Activated CD8-positive, alpha-beta T cell treated with anti-CD3 and anti-CD28 coated beads for 36 hours (primary cell): ENCODE measurements around the gene MS4A13. TPM values are rescaled to one million over a fixed set of nuclear protein-coding genes. Genes with fewer than 3 reads are reported as not detected.
"Not testable (repeated sequence)": the region's sequence is repeated elsewhere in the genome, so short reads cannot be mapped to it uniquely, and the experiment has no call there.

Experiments used
- ATAC-seq: fragments of 200-7000 bp; cut with Tn5 transposase; one replicate; pipeline ENCODE4 v1.10.0; 2021; ENCODE audit warnings: mild to moderate bottlenecking, moderate library complexity
- CTCF ChIA-PET: fragments of 350-600 bp; sonication (Branson Sonifier 250); formaldehyde crosslinking; loops from one replicate; lab custom pipeline; 2021; ENCODE audit warnings: antibody characterized with exemption; lab: Charles Lee
- POLR2A ChIA-PET: fragments of 350-600 bp; sonication (Branson Sonifier 250); formaldehyde crosslinking; loops from one replicate; lab custom pipeline; 2021; ENCODE audit warnings: antibody characterized with exemption; lab: Charles Lee
- DNase-seq: peaks from one replicate; pipeline ENCODE4 v3.0.0-alpha.2; 2020
- H3K27ac Mint-ChIP-seq: one replicate; pipeline ENCODE4 v1.8.0; 2021; ENCODE audit warnings: mild to moderate bottlenecking, mixed read lengths
- H3K27me3 Mint-ChIP-seq: one replicate; pipeline ENCODE4 v1.8.0; 2021; ENCODE audit warnings: mixed read lengths
- H3K36me3 Mint-ChIP-seq: one replicate; pipeline ENCODE4 v1.8.0; 2021; ENCODE audit warnings: low read depth, mixed read lengths
- H3K4me1 Mint-ChIP-seq: one replicate; pipeline ENCODE4 v1.8.0; 2021; ENCODE audit warnings: low read depth, mixed read lengths
- H3K4me3 Mint-ChIP-seq: one replicate; pipeline ENCODE4 v1.8.0; 2021; ENCODE audit warnings: mild to moderate bottlenecking, moderate library complexity, mixed read lengths
- H3K9me3 Mint-ChIP-seq: one replicate; pipeline ENCODE4 v1.8.0; 2021; ENCODE audit warnings: mixed read lengths
- CTCF ChIP-seq: fragments of 200-600 bp; IDR thresholded peaks from one replicate; pipeline ENCODE4 v1.8.0; 2022; ENCODE audit warnings: antibody characterized with exemption, mild to moderate bottlenecking
- intact Hi-C: fragments of 100-400 bp; cut with micrococcal nuclease; formaldehyde crosslinking; loops from one replicate; pipeline ENCODE4 v1.10.0; 2022
- total RNA-seq, 2 experiments: library from RNA; stranded (reverse); gene quantifications; one replicate each; pipeline ENCODE4 v1.2.3, GENCODE V29; 2021

MS4A13 gene
- total RNA-seq, 2 experiments from 2014 or later = not detected

- H3K27ac Mint-ChIP-seq = no peak overlapping the region
- no peak for TF ChIP-seq CTCF
- no peak for DNase-seq
- no peaks in the 10 kb centered on the region for H3K36me3 Mint-ChIP-seq
- peaks cover 17% of the 10 kb centered on the region for H3K27me3 Mint-ChIP-seq
- H3K4me1 Mint-ChIP-seq = peaks cover 3% of the 10 kb centered on the region
- intact Hi-C loops = no loop called here
- ATAC-seq = no peak
- no peak overlapping the region for H3K4me3 Mint-ChIP-seq
- ChIA-PET POLR2A (no interaction called here), CTCF (no interaction called here)
- no peaks in the 10 kb centered on the region for H3K9me3 Mint-ChIP-seq
These were observed 15.4 kb downstream of the MS4A13 start for GRCh38 chr11:60530454-60531100.

GRCh38 chr11:60532383-60532782 lies 17.2 kb downstream of the MS4A13 start:
- ATAC-seq, H3K9me3 Mint-ChIP-seq, DNase-seq, H3K4me3 Mint-ChIP-seq, H3K27ac Mint-ChIP-seq, POLR2A ChIA-PET, CTCF ChIA-PET, H3K4me1 Mint-ChIP-seq, H3K36me3 Mint-ChIP-seq, intact Hi-C loops: not testable (repeated sequence)
- H3K27me3 Mint-ChIP-seq = peaks cover 14% of the 10 kb centered on the region

DNA sequence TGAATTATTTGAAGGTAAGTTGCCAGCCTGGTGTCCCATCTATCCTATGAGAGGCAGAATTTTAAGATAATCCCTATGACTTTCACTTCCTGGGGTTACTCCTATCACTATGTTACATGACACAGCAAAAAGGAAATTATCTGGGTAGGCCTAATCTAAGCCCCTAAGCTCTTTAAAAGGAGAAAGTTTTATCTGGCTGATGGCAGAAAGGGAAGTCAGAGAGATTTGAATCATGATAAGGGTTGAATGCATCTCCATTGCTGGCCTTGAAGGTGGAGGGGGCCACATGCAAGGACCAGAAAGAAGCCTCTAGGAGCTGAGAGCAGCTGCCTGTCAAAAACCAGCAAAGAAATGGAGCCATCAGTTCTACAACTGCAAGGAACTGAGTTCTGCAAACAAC lies 23.4 kb downstream of the MS4A13 start:
- H3K36me3 Mint-ChIP-seq, H3K27ac Mint-ChIP-seq, DNase-seq, H3K4me3 Mint-ChIP-seq, ATAC-seq, intact Hi-C loops, CTCF ChIA-PET, H3K27me3 Mint-ChIP-seq, POLR2A ChIA-PET, H3K4me1 Mint-ChIP-seq, H3K9me3 Mint-ChIP-seq: not testable (repeated sequence)

DNA sequence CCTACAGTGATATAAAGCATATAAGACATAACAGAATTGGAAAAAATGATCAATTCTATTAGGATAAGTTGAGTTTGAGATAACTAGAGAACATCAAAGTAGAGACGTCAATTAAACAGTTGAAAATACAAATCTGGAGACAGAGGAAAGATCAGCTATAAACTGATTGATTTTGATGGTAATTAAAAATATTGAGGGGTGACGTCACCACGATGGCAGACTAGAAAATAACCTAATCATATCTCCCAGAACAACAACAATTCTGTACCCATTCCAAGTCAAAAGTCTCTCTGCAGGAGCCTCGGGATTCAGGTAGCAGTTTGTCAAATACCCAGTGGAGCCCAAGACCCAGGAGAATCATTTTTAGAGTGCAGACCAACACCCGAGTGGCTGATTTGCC lies 28.9 kb downstream of the MS4A13 start:
- intact Hi-C loops = no loop called here
- H3K4me1 Mint-ChIP-seq = no peaks in the 10 kb centered on the region
- no peaks in the 10 kb centered on the region for H3K36me3 Mint-ChIP-seq
- no peak for DNase-seq
- no peak overlapping the region for H3K27ac Mint-ChIP-seq
- no peak for ATAC-seq
- H3K9me3 Mint-ChIP-seq = peaks cover 2% of the 10 kb centered on the region
- no peak overlapping the region for H3K4me3 Mint-ChIP-seq
- ChIA-PET CTCF (no interaction called here), POLR2A (no interaction called here)
- TF ChIP-seq CTCF = no peak
- H3K27me3 Mint-ChIP-seq = peaks cover 8% of the 10 kb centered on the region

GRCh38 chr11:60561254-60561653 lies 46.1 kb downstream of the MS4A13 start:
- H3K36me3 Mint-ChIP-seq = no peaks in the 10 kb centered on the region
- DNase-seq (no peak), ATAC-seq (no peak)
- H3K4me1 Mint-ChIP-seq = no peaks in the 10 kb centered on the region
- intact Hi-C loops = no loop called here
- H3K27me3 Mint-ChIP-seq = no peaks in the 10 kb centered on the region
- H3K4me3 Mint-ChIP-seq = no peak overlapping the region
- ChIA-PET POLR2A (no interaction called here), CTCF (no interaction called here)
- H3K9me3 Mint-ChIP-seq = peaks cover 17% of the 10 kb centered on the region
- TF ChIP-seq CTCF = no peak
- no peak overlapping the region for H3K27ac Mint-ChIP-seq

DNA sequence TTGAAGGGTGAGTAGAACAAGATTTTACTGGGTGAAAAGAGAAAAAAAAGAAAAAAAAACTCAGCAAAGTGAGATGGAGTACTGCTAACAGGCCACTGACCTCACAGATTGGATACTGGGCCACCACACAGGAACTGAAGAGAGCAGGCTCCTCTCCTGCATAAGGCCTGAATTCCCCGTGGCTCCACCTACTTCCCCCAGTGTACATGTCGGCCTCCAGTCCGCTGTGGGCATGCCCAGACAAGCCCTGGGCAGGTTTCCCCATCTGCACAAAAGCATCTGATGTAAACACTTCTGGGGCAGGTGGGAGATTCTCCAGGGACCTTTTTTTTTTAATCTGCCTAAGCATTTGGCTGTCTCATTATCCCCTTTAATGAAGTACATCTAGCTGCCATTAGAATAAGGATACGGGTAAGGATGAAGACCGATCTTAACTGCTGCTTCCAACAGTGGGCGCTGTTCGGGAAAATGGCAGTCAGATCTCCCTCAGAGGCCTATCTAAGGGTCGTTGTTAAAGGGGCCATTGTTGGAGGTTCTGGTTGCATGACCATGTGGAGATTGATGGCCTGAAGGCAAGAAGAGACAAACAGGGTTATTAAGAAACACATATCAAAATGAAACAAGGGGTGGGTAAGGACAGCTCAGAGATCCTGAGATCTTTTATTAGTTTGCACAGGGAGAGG lies 48.5 kb downstream of the MS4A13 start:
- Mint-ChIP-seq H3K27ac (peak overlapping the region; percentile 26), H3K4me1 (no peaks in the 10 kb centered on the region), H3K9me3 (peaks cover 12% of the 10 kb centered on the region), H3K27me3 (peaks cover 6% of the 10 kb centered on the region), H3K36me3 (no peaks in the 10 kb centered on the region), H3K4me3 (no peak overlapping the region)
- peak; percentile 34 for ATAC-seq
- ChIA-PET CTCF (no interaction called here), POLR2A (no interaction called here)
- intact Hi-C loops = no loop called here
- no peak for TF ChIP-seq CTCF
- peak; percentile 26 for DNase-seq
